Stimulated activated CD4-positive, alpha-beta T cell treated with anti-CD3 and anti-CD28 coated beads, Interleukin-12 subunit alpha, Interleukin-12 subunit beta, amount 100 ng/mL, for 48 hours (primary cell): ENCODE measurements around the gene MFSD2B.
"Not testable (repeated sequence)": the region's sequence is repeated elsewhere in the genome, so short reads cannot be mapped to it uniquely, and the experiment has no call there.

Source experiments
- DNase-seq, 3 donors: peaks; one replicate each; pipeline ENCODE4 v3.0.0-alpha.2; 2020; ENCODE audit warnings: low read depth in 2 of 3, low spot score in 1 of 3

MFSD2B gene

GRCh38 chr2:24018241-24018640 lies 8.4 kb downstream of the MFSD2B start:
- no peak for DNase-seq

- DNase-seq, result no peak
Measured at GRCh38 chr2:24019729-24020128, 9.8 kb downstream of the MFSD2B start.

- no peak for DNase-seq
Measured at GRCh38 chr2:24020244-24020643, 10.4 kb downstream of the MFSD2B start.

- DNase-seq, result no peak
Measured at GRCh38 chr2:24021122-24021998, 11.5 kb downstream of the MFSD2B start.

- no peak for DNase-seq
Measured at GRCh38 chr2:24022324-24022974, 12.6 kb downstream of the MFSD2B start.

GRCh38 chr2:24022975-24023575 lies 13.2 kb downstream of the MFSD2B start:
- no peak for DNase-seq

- DNase-seq, result no peak
Measured at GRCh38 chr2:24024018-24024417, 14.1 kb downstream of the MFSD2B start.

- DNase-seq, result no peak
Measured at GRCh38 chr2:24024996-24025663, 15.2 kb downstream of the MFSD2B start.

GRCh38 chr2:24026233-24026632 lies 16.3 kb downstream of the MFSD2B start:
- no peak for DNase-seq

- DNase-seq, result no peak
Measured at GRCh38 chr2:24038786-24039499, 29.1 kb downstream of the MFSD2B start.

- no peak for DNase-seq
Measured at GRCh38 chr2:24040511-24040910, 30.6 kb downstream of the MFSD2B start.

- not testable (repeated sequence) for DNase-seq
Measured at GRCh38 chr2:24043133-24043532, 33.2 kb downstream of the MFSD2B start.

GRCh38 chr2:24045511-24046508 lies 35.9 kb downstream of the MFSD2B start:
- DNase-seq, result no peak

- no peak for DNase-seq
Measured at GRCh38 chr2:24046599-24046929, 36.7 kb downstream of the MFSD2B start.

- DNase-seq, result peak; percentile 87 to 92 (median 92)
Measured at GRCh38 chr2:24046930-24047702, 37.2 kb downstream of the MFSD2B start, which contains the start of gene WDCP. Gene WDCP, minus strand, starts transcription at chr2:24047391. Its CDS starts 7,897 bp downstream, at chr2:24039494.

- DNase-seq, result no peak
Measured at GRCh38 chr2:24047703-24048033, 37.8 kb downstream of the MFSD2B start.

GRCh38 chr2:24048769-24049484 lies 39.0 kb downstream of the MFSD2B start:
- no peak for DNase-seq

- peak in 2 of 3 donors; percentile 27 to 49 for DNase-seq
Measured at GRCh38 chr2:24049485-24050021, 39.7 kb downstream of the MFSD2B start, which contains the start of gene FKBP1B. Gene FKBP1B, plus strand, starts transcription at chr2:24049741. Its CDS starts 109 bp downstream, at chr2:24049850.
